ENCODE measurements around the gene FSHR.

FSHR gene, protein sequence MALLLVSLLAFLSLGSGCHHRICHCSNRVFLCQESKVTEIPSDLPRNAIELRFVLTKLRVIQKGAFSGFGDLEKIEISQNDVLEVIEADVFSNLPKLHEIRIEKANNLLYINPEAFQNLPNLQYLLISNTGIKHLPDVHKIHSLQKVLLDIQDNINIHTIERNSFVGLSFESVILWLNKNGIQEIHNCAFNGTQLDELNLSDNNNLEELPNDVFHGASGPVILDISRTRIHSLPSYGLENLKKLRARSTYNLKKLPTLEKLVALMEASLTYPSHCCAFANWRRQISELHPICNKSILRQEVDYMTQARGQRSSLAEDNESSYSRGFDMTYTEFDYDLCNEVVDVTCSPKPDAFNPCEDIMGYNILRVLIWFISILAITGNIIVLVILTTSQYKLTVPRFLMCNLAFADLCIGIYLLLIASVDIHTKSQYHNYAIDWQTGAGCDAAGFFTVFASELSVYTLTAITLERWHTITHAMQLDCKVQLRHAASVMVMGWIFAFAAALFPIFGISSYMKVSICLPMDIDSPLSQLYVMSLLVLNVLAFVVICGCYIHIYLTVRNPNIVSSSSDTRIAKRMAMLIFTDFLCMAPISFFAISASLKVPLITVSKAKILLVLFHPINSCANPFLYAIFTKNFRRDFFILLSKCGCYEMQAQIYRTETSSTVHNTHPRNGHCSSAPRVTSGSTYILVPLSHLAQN

GRCh38 chr2:49154140-49154539 lies at the start of gene FSHR:
Gene FSHR (minus strand): TSS chr2:49154515. CDS start chr2:49154417, 98 bp downstream.
- no peak for DNase-seq (ENCODE audit: low read depth)

- DNase-seq (ENCODE audit: low read depth): no peak
These were observed 45.0 kb upstream of the FSHR start for GRCh38 chr2:49199266-49199665.

DNA sequence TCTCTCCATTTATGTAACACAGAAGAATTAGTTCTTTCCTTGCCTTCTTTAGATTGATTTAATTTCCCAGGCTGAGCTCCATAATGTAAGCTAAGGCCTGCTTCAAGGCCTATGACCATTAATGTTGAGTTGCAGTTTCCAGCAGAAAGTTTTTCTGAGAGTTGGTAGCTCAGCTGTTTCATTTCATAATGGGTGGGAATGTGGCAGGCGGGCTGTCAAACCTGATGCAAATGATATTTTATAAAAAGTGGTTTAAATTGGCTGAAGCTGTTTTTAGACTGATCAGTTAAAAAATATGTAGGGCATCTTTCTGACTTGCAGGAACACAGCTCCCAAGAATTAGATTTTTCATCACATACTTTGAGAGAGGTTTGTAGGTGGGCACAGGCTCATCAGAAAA lies 40.4 kb upstream of the FSHR start:
- DNase-seq (ENCODE audit: low read depth): no peak

GRCh38 chr2:49192036-49192435 lies 37.7 kb upstream of the FSHR start:
- DNase-seq (ENCODE audit: low read depth): no peak

- DNase-seq (ENCODE audit: low read depth): no peak
These were observed 35.4 kb upstream of the FSHR start for GRCh38 chr2:49189512-49190225.

DNA sequence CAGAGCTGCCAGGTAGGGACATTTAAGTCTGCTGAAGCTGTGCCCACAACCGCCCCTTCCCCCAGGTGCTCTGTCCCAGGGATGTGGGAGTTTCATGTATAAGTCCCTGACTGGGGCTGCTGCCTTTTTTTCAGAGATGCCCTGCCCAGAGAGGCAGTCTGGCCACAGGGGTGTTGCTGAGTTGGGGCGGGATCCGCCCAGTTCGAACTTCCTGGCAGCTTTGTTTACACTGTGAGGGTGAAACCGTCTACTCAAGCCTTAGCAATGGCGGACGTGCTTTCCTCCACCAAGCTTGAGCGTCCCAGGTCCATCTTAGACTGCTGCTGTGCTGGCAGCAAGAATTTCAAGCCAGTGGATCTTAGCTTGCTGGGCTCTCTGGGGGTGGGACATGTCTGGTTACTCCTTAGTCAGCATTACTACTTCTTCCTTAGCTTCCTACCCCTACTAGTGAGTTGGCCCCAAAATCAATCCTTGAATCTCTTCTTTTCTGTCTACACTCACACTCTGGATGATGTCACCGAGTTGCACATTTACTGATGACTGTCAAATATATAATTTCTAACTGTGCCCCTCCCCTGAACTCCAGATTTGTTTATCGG lies 31.8 kb upstream of the FSHR start:
- DNase-seq (ENCODE audit: low read depth): no peak

- DNase-seq (ENCODE audit: low read depth): no peak
These were observed 24.3 kb upstream of the FSHR start for GRCh38 chr2:49178656-49179055.

DNA sequence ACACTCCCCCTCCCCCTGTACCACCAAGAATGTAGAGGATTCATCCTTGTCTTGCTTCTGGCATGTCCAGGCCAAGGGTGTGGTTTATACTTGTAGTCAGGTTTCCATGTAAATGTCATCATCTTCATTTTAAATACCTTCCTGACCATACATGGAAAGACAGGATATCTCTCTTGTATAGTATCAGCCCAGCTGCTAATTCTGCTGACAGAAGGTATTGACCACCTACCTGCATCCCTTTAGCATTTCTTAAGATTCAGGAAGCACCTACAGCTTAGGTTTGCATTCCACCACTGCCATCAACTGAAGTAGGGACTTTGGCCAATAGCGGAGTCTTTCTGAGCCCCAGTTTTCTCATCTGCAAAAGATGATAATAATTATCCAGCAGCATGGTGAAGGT lies 22.9 kb upstream of the FSHR start:
- no peak for DNase-seq (ENCODE audit: low read depth)

DNA sequence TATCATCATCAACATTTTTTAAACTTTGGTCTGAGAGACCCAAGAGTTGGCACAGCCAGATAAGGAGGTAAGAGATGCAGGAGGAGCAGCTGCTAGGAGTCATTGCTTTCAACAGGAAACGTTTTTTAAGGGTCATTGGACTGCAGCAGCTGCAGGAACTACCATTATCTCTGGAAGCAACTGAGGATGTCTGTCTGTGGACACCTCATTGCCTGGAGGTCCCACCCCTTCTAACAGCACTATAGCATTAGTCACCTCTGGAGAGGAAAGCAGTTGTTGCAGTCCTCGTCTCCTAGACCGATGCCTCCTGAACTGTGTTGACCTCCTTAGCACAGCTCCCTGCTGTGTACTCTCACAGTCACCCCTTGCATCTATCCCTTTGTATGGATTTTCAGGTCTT lies 21.5 kb upstream of the FSHR start:
- DNase-seq (ENCODE audit: low read depth): no peak

- no peak for DNase-seq (ENCODE audit: low read depth)
These were observed 20.4 kb upstream of the FSHR start for GRCh38 chr2:49174750-49175149.

GRCh38 chr2:49167131-49167530 lies 12.8 kb upstream of the FSHR start:
- DNase-seq (ENCODE audit: low read depth): no peak

DNA sequence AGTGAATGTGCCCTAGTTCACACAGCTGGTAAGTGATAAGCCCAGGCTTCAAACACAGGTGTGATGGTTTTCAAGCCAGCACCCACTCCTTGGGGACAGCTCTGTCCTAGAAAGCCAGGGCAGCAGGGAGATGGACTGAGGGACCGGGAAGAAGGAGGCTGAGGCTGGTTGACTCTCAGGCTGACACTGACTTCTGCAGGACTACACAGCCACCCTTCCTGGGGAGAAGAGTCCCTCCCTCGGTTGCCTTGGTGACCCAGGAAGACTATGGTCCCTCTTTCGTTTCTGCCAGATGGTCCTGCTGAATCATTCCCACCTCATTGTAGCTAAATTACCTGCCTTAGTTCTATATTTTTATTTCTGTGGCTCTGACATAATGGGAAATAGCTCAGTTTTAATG lies 11.3 kb upstream of the FSHR start:
- no peak for DNase-seq (ENCODE audit: low read depth)

DNA sequence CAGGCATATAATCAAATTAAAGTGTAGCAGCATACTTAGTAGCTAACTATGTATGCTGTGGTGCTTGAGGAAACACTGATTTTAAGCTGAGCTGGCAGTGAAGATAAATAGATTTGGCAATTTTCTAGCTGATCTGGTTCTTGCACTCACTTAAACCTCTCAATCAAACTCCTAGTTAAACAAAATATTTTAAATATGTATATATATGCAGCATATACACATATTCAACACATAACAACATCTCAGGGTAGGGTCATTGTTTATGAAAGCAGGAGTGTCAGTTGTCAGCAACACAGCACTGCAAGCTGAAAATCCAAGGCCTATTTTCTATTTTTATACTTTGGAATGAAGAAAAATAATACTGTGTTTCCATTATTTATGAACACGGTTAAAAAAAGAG lies 10.4 kb upstream of the FSHR start:
- DNase-seq (ENCODE audit: low read depth): no peak

- no peak for DNase-seq (ENCODE audit: low read depth)
These were observed 7.8 kb upstream of the FSHR start for GRCh38 chr2:49162151-49162550.

DNA sequence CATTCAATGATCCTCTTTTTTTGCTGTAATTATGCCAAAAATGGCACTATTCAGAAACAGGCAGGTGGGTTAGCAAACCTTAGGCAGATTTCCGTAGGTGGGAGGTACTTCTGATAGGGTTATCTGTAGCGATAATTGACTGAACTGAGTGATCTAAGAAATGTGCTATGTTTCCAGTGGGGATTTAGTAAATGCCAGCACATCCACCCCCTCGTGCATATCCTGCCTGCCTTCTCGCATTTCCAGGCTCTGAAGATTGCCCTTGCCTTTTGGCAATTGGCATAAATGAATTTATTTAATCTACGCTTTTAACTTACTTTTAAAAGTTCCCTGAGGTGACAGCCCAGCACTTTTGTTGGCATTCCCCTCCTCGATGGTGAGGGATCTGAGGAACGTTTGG lies 576 bp upstream of the FSHR start:
- no peak for DNase-seq (ENCODE audit: low read depth)

DNA sequence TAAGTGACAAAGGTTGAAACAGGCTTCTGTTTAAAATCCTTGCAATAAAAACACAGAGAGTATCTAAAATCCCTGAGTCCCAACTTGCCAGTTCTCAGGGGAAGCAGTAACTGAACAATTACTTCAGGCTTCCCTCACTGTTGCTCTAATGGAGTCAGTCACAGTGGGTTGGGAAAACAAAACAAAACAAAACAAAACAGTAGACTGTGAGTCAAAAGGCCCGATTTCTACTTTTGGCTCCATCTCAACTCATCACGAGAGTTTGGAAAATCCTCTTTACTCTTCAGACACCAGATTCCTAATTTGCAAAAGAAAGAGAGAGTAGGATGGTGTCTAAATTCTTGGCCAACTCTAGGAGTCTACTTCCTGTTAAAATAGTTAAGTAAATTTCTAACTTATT lies 1.1 kb downstream of the FSHR start:
- DNase-seq (ENCODE audit: low read depth): no peak

DNA sequence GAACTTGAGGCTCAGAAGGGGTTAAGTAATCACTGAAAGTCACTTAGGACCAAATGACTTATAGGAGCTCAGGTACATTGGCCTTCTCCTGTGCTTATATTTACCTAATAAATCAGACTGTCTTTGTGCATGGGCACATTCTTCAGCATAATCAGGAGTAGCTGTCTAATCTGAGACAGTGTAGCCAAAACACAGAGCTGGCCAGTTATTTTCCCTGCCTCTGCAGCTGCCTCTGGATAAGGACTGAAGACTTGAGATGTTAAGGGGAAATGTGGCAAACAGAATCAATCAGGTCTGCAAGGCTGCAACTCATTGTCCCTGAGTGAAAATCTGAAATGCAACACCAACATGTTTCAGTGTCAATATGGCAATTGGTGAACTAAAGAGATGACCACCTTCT lies 1.5 kb downstream of the FSHR start:
- no peak for DNase-seq (ENCODE audit: low read depth)

DNA sequence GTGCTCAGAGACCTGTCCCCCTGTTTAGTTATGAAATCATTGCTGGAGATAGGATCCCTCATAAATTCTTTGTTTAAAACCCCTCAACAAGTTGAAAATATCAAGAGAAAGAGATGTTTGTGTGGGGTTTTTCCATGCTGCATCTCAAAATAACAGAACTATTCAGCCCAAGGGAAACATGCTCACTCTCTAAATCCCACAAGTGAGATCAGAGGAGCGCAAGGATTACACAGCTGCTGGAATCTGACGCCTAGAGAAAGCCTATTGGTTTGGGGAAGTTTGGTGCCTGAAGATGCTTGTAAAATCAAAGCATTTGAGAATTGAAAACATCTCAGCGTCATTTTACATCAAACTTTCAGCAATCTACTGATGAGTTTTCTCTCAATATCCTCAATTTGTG lies 7.9 kb downstream of the FSHR start:
- DNase-seq (ENCODE audit: low read depth): no peak

DNA sequence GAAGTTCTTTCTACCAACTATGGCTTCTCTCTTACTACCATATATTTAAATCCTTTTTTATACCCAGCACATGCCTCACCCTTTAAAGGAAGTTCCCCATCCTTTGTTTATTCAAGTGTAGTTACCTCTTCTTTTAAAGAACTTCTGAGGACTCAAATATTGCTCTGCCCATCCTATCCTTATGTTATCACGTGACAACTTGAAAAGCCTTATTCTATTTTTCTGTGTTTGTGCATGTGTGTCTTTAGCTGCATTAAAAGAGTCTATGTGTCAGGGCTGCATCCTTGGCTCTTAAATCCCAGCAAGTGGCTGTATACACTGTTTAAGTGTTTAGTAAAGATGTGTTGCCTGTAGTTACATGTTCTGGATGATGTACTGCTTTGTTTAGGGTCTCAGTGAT lies 22.5 kb downstream of the FSHR start:
- no peak for DNase-seq (ENCODE audit: low read depth)

- no peak for DNase-seq (ENCODE audit: low read depth)
These were observed 25.3 kb downstream of the FSHR start for GRCh38 chr2:49129034-49129433.

- DNase-seq (ENCODE audit: low read depth): no peak
These were observed 30.7 kb downstream of the FSHR start for GRCh38 chr2:49123600-49123999.

DNA sequence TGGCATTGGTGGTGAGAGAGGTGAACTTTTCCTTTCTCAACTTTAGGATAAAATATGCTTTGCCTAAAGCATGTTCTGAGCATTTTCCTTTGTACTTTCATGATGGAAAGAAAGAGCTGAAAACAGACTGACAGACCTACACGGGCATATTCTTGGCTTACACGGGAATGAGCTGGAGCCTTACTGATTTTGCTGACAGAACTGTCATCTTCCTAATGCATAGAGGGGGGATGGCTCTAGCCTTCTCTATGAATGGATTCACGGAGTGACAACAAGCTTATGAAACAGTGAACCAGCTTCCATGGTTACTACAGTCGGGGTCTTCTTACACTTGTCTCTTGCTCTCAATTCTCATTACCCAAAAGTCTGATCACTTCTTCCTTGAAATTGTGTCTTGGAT lies 32.2 kb downstream of the FSHR start:
- no peak for DNase-seq (ENCODE audit: low read depth)

DNA sequence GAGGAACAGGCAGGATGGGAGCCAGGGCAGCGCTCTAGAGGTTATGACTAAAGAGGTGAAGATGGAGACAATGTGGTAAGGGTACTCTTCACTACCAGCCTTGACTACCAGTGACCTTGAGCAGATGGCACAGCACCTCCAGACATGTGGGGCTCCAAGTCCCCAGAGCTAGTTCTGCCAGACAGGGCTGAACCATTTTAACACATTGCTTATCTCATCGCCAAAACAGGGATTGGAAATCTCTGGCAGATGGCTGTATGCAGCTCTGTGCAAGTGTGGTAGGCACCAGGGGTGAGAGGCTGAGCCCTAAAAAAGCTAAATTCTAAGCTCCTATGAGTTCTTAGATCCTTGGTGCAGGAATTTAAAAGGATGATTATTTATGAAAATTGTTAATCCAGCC lies 41.3 kb downstream of the FSHR start:
- no peak for DNase-seq (ENCODE audit: low read depth)

Data from ELR (cell line).